GM12878 (cell line): ENCODE results near the gene GON7. TPM values are rescaled to one million over a fixed set of nuclear protein-coding genes. Genes with fewer than 3 reads are reported as not detected.

ENCODE experiments used
- DPF2 ChIP-seq: fragments of 450-650 bp; IDR thresholded peaks from 2 replicates; pipeline ENCODE4 v1.6.1; 2017; ENCODE audit warnings: mild to moderate bottlenecking
- LARP7 ChIP-seq: fragments of 450-650 bp; IDR thresholded peaks from 2 replicates; pipeline ENCODE4 v1.6.1; 2017; ENCODE audit warnings: mild to moderate bottlenecking
- PAX5 ChIP-seq: IDR thresholded peaks from 2 replicates; pipeline ENCODE4 v1.6.1; 2011; ENCODE audit warnings: low read depth, low read length, borderline replicate concordance
- POLR2AphosphoS2 ChIP-seq: IDR thresholded peaks from 2 replicates; pipeline ENCODE4 v1.6.1; 2011; ENCODE audit warnings: low read depth, mild to moderate bottlenecking, low read length, improper control_type of control experiment, moderate library complexity
- RUNX3 ChIP-seq: IDR thresholded peaks from 2 replicates; pipeline ENCODE4 v1.6.1; 2012; ENCODE audit warnings: low read length, inconsistent platforms
- SIX5 ChIP-seq: IDR thresholded peaks from 2 replicates; pipeline ENCODE4 v1.6.1; 2011; ENCODE audit warnings: mild to moderate bottlenecking, low read depth, low read length, moderate library complexity; ENCODE audit not compliant: severe bottlenecking
- SMAD1 ChIP-seq: fragments of 450-650 bp; IDR thresholded peaks from 2 replicates; pipeline ENCODE4 v1.6.1; 2018; ENCODE audit warnings: mild to moderate bottlenecking, low read depth; ENCODE audit not compliant: partially characterized antibody
- ZNF24 ChIP-seq: fragments of 450-650 bp; IDR thresholded peaks from 2 replicates; pipeline ENCODE4 v1.6.1; 2017; ENCODE audit warnings: antibody characterized with exemption, mild to moderate bottlenecking
- ZZZ3 ChIP-seq: IDR thresholded peaks from 2 replicates; pipeline ENCODE4 v1.6.1; 2011; ENCODE audit warnings: low read depth; ENCODE audit not compliant: control insufficient read depth, insufficient read length
- polyA plus RNA-seq, 11 experiments: library from polyadenylated mRNA; depleted of rRNA in 4 of 11; unstranded in 6 of 11; stranded (reverse) in 5 of 11; fragments of >200 nt; fragmentation: Nextera tagmentation in 4 of 11; fragmentation: Illumina TruSeq in 1 of 11; extraction: Ambion mirVana in 4 of 11; extraction: Trizol in 1 of 11; gene quantifications; 1 replicate in 1 of 11; 2 replicates in 10 of 11; pipeline versions ENCODE4 v1.2.1 to v1.2.3, GENCODE V29; 2011 to 2016; ENCODE audit warnings: inconsistent platforms in 2 of 11, missing spikeins in 2 of 11, low read depth in 1 of 11
- total RNA-seq, 4 experiments: library from RNA; depleted of rRNA in 3 of 4; stranded (reverse); fragments of >200 nt in 3 of 4; fragmentation: Illumina TruSeq in 1 of 4; extraction: Trizol in 1 of 4; gene quantifications; 2 replicates each; pipeline versions ENCODE4 v1.2.1 to v1.2.3, GENCODE V29; 2013 to 2021
- TF ChIP-seq, protein P1 (sequence below): IDR thresholded peaks from 2 replicates; pipeline ENCODE4 v1.6.1; 2012; ENCODE audit warnings: improper control_type of control experiment, low read depth, low read length; ENCODE audit not compliant: insufficient replicate concordance
- TF ChIP-seq, protein P2 (sequence below): fragments of 450-650 bp; formaldehyde crosslinking; IDR thresholded peaks from 2 replicates; pipeline ENCODE4 v1.5.0; 2022; ENCODE audit warnings: mild to moderate bottlenecking, missing genetic modification characterization
- TF ChIP-seq, protein P3 (sequence below): fragments of 150-350 bp; IDR thresholded peaks from 2 replicates; pipeline ENCODE4 v1.6.1; 2014; ENCODE audit warnings: mild to moderate bottlenecking, low read depth, low read length
- TF ChIP-seq, protein P4 (sequence below): fragments of 150-350 bp; IDR thresholded peaks from 2 replicates; pipeline ENCODE4 v1.6.1; 2016; ENCODE audit warnings: low read depth, low read length
- TF ChIP-seq, protein P5 (sequence below): IDR thresholded peaks from 2 replicates; pipeline ENCODE4 v1.6.1; 2012; ENCODE audit warnings: low read depth, low read length, improper control_type of control experiment

The GON7 gene
- total and polyA plus RNA-seq, 10 of the 15 experiments (the other 5 are each of a cell fraction or from before 2014, with no cell fraction given) = 21.6 to 59.0 (median 33.0) TPM

DNA sequence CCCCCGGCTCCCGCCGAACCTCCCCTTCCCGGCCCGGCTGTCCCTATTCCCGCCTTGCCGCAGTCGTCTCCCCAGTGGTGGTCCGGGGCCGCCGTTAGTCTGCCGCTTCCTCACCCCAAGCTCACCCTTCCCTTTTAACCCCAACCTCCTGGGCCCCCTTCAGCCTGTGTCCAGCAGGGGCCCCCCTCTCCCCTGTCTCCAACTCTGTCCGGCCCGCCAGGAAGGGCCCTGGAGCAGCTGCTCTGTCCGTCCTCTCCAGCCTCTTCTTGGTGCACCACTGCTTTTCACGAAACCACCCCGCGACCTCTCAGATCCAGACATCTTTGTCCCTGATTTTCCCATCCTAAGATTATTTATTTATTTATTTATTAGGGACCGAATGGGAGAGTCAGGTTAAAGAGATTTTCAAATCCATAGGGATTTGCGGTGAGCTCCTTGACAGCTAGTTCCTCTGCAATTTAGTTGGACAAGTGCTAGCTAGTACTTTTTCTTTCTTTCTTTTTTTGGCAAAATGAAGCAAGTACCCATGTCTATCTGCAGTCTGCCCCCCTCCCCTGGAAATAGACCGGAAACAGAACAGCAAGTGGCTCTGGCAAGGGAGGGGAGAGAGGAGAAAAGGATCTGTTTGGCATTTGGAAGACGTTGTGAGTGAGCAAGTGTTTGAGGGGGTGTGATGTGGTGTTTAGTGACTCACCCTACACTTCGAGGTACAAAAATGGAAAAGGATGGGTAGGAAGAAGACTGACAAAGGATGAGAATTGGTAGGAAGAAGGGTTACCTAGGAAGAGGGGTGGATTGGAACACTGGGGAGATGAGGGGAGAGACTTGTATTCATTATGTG is 823 bp upstream of the GON7 start (continued):
- no peak for TF ChIP-seq SMAD1
- TF ChIP-seq SIX5 = no peak
- TF ChIP-seq, protein P1, sequence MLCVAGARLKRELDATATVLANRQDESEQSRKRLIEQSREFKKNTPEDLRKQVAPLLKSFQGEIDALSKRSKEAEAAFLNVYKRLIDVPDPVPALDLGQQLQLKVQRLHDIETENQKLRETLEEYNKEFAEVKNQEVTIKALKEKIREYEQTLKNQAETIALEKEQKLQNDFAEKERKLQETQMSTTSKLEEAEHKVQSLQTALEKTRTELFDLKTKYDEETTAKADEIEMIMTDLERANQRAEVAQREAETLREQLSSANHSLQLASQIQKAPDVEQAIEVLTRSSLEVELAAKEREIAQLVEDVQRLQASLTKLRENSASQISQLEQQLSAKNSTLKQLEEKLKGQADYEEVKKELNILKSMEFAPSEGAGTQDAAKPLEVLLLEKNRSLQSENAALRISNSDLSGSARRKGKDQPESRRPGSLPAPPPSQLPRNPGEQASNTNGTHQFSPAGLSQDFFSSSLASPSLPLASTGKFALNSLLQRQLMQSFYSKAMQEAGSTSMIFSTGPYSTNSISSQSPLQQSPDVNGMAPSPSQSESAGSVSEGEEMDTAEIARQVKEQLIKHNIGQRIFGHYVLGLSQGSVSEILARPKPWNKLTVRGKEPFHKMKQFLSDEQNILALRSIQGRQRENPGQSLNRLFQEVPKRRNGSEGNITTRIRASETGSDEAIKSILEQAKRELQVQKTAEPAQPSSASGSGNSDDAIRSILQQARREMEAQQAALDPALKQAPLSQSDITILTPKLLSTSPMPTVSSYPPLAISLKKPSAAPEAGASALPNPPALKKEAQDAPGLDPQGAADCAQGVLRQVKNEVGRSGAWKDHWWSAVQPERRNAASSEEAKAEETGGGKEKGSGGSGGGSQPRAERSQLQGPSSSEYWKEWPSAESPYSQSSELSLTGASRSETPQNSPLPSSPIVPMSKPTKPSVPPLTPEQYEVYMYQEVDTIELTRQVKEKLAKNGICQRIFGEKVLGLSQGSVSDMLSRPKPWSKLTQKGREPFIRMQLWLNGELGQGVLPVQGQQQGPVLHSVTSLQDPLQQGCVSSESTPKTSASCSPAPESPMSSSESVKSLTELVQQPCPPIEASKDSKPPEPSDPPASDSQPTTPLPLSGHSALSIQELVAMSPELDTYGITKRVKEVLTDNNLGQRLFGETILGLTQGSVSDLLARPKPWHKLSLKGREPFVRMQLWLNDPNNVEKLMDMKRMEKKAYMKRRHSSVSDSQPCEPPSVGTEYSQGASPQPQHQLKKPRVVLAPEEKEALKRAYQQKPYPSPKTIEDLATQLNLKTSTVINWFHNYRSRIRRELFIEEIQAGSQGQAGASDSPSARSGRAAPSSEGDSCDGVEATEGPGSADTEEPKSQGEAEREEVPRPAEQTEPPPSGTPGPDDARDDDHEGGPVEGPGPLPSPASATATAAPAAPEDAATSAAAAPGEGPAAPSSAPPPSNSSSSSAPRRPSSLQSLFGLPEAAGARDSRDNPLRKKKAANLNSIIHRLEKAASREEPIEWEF = no peak
- no peak for TF ChIP-seq ZZZ3
- TF ChIP-seq, protein P2, sequence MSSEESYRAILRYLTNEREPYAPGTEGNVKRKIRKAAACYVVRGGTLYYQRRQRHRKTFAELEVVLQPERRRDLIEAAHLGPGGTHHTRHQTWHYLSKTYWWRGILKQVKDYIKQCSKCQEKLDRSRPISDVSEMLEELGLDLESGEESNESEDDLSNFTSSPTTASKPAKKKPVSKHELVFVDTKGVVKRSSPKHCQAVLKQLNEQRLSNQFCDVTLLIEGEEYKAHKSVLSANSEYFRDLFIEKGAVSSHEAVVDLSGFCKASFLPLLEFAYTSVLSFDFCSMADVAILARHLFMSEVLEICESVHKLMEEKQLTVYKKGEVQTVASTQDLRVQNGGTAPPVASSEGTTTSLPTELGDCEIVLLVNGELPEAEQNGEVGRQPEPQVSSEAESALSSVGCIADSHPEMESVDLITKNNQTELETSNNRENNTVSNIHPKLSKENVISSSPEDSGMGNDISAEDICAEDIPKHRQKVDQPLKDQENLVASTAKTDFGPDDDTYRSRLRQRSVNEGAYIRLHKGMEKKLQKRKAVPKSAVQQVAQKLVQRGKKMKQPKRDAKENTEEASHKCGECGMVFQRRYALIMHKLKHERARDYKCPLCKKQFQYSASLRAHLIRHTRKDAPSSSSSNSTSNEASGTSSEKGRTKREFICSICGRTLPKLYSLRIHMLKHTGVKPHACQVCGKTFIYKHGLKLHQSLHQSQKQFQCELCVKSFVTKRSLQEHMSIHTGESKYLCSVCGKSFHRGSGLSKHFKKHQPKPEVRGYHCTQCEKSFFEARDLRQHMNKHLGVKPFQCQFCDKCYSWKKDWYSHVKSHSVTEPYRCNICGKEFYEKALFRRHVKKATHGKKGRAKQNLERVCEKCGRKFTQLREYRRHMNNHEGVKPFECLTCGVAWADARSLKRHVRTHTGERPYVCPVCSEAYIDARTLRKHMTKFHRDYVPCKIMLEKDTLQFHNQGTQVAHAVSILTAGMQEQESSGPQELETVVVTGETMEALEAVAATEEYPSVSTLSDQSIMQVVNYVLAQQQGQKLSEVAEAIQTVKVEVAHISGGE (CRISPR knock-in tag) = no peak
- TF ChIP-seq, protein P3, sequence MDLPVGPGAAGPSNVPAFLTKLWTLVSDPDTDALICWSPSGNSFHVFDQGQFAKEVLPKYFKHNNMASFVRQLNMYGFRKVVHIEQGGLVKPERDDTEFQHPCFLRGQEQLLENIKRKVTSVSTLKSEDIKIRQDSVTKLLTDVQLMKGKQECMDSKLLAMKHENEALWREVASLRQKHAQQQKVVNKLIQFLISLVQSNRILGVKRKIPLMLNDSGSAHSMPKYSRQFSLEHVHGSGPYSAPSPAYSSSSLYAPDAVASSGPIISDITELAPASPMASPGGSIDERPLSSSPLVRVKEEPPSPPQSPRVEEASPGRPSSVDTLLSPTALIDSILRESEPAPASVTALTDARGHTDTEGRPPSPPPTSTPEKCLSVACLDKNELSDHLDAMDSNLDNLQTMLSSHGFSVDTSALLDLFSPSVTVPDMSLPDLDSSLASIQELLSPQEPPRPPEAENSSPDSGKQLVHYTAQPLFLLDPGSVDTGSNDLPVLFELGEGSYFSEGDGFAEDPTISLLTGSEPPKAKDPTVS = no peak
- no peak for TF ChIP-seq POLR2AphosphoS2
- TF ChIP-seq, protein P4, sequence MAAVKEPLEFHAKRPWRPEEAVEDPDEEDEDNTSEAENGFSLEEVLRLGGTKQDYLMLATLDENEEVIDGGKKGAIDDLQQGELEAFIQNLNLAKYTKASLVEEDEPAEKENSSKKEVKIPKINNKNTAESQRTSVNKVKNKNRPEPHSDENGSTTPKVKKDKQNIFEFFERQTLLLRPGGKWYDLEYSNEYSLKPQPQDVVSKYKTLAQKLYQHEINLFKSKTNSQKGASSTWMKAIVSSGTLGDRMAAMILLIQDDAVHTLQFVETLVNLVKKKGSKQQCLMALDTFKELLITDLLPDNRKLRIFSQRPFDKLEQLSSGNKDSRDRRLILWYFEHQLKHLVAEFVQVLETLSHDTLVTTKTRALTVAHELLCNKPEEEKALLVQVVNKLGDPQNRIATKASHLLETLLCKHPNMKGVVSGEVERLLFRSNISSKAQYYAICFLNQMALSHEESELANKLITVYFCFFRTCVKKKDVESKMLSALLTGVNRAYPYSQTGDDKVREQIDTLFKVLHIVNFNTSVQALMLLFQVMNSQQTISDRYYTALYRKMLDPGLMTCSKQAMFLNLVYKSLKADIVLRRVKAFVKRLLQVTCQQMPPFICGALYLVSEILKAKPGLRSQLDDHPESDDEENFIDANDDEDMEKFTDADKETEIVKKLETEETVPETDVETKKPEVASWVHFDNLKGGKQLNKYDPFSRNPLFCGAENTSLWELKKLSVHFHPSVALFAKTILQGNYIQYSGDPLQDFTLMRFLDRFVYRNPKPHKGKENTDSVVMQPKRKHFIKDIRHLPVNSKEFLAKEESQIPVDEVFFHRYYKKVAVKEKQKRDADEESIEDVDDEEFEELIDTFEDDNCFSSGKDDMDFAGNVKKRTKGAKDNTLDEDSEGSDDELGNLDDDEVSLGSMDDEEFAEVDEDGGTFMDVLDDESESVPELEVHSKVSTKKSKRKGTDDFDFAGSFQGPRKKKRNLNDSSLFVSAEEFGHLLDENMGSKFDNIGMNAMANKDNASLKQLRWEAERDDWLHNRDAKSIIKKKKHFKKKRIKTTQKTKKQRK = no peak
- TF ChIP-seq, protein P5, sequence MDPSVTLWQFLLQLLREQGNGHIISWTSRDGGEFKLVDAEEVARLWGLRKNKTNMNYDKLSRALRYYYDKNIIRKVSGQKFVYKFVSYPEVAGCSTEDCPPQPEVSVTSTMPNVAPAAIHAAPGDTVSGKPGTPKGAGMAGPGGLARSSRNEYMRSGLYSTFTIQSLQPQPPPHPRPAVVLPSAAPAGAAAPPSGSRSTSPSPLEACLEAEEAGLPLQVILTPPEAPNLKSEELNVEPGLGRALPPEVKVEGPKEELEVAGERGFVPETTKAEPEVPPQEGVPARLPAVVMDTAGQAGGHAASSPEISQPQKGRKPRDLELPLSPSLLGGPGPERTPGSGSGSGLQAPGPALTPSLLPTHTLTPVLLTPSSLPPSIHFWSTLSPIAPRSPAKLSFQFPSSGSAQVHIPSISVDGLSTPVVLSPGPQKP = no peak
- TF ChIP-seq PAX5 = no peak
- TF ChIP-seq RUNX3 = peak; percentile 13
- TF ChIP-seq ZNF24 = no peak
- no peak for TF ChIP-seq DPF2
- no peak for TF ChIP-seq LARP7
